ENCODE data around the gene COL13A1.

Gene COL13A1

DNA sequence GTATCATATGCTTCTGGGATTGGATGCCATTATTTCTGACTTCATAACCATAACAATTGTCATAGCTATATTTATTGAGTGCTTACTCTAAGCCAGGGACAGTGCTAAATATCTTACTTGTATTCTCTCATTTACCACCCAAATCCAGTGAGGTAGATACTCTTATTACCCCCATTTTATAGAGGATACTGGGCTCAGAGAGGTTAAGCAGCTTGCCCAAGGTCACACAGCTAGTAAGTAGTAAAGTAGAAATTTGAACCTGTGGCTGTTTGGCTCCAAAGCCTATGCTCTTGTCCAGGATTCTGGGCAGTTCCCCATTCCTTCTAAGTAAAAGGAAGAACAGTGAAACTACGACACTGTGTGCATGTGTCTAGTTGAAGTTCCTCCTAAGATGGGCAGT, 56.5 kb downstream of the COL13A1 start:
- Histone ChIP-seq H3K36me3 (ENCODE audit: insufficient read depth, low read length) (no peaks in the 10 kb centered on the region), H3K4me2 (ENCODE audit: low read length) (no peak overlapping the region), H3K9me2 (ENCODE audit: low read depth, low read length) (no peaks in the 10 kb centered on the region), H3F3A (ENCODE audit: insufficient read depth, low read length) (no peaks in the 10 kb centered on the region), H3K27me3 (ENCODE audit: insufficient read depth, low read length) (no peaks in the 10 kb centered on the region; the same call in 1 of the 2 replicates), H3K9me3 (ENCODE audit: low read length) (no peaks in the 10 kb centered on the region), H3K27ac (ENCODE audit: low read depth, low read length, poor library complexity, severe bottlenecking) (no peak overlapping the region), H3K4me1 (ENCODE audit: insufficient read depth, low read length, severe bottlenecking) (no peaks in the 10 kb centered on the region), H4K20me1 (ENCODE audit: insufficient read depth, low read length) (no peaks in the 10 kb centered on the region), H2AFZ (ENCODE audit: low read length) (no peak overlapping the region), H3K4me3 (ENCODE audit: low read depth, low read length, poor library complexity, severe bottlenecking) (no peak overlapping the region), H3K79me2 (ENCODE audit: insufficient read depth, low read length) (no peaks in the 10 kb centered on the region), H3K9ac (ENCODE audit: low read length) (no peak overlapping the region)
- TF ChIP-seq EZH2 (IDR thresholded peaks at IDR 0.05; ENCODE audit: borderline replicate concordance, low read length) = no peak
- TF ChIP-seq, protein P1, sequence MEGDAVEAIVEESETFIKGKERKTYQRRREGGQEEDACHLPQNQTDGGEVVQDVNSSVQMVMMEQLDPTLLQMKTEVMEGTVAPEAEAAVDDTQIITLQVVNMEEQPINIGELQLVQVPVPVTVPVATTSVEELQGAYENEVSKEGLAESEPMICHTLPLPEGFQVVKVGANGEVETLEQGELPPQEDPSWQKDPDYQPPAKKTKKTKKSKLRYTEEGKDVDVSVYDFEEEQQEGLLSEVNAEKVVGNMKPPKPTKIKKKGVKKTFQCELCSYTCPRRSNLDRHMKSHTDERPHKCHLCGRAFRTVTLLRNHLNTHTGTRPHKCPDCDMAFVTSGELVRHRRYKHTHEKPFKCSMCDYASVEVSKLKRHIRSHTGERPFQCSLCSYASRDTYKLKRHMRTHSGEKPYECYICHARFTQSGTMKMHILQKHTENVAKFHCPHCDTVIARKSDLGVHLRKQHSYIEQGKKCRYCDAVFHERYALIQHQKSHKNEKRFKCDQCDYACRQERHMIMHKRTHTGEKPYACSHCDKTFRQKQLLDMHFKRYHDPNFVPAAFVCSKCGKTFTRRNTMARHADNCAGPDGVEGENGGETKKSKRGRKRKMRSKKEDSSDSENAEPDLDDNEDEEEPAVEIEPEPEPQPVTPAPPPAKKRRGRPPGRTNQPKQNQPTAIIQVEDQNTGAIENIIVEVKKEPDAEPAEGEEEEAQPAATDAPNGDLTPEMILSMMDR (IDR thresholded peaks at IDR 0.05; ENCODE audit: low read length) = no peak

DNA sequence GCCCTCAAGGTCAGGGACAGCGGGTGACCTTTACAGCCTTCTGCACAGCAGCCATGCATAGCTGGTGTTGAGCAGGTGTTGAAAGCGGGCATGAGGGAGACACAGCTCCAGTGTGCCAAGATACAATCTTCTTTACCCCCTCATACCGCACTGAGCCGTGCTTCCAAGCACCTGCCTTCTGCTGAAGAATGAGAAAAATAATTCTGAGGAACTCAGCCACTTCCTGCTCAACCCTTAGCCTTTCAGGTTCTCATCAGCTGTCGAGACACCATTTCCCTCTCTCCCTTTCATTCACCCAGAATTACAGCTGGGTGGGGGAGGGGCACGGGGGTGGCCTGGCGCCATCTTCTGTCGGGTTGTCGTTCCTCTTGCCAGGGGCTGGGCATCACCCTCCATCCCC, 58.6 kb downstream of the COL13A1 start:
- no peak overlapping the region for H2AFZ ChIP-seq (ENCODE audit: low read length)
- no peaks in the 10 kb centered on the region for H3K9me3 ChIP-seq (ENCODE audit: low read length)
- no peaks in the 10 kb centered on the region for H3F3A ChIP-seq (ENCODE audit: insufficient read depth, low read length)
- no peaks in the 10 kb centered on the region for H3K79me2 ChIP-seq (ENCODE audit: insufficient read depth, low read length)
- H3K4me1 ChIP-seq (ENCODE audit: insufficient read depth, low read length, severe bottlenecking) = no peaks in the 10 kb centered on the region
- no peak overlapping the region for H3K4me2 ChIP-seq (ENCODE audit: low read length)
- no peak overlapping the region for H3K27ac ChIP-seq (ENCODE audit: low read depth, low read length, poor library complexity, severe bottlenecking)
- no peaks in the 10 kb centered on the region for H3K9me2 ChIP-seq (ENCODE audit: low read depth, low read length)
- TF ChIP-seq, protein P1 (IDR thresholded peaks at IDR 0.05; ENCODE audit: low read length) = no peak
- TF ChIP-seq EZH2 (IDR thresholded peaks at IDR 0.05; ENCODE audit: borderline replicate concordance, low read length) = no peak
- no peak overlapping the region for H3K9ac ChIP-seq (ENCODE audit: low read length)
- H3K4me3 ChIP-seq (ENCODE audit: low read depth, low read length, poor library complexity, severe bottlenecking) = no peak overlapping the region
- H3K27me3 ChIP-seq (ENCODE audit: insufficient read depth, low read length) = peaks cover 5% of the 10 kb centered on the region
- no peaks in the 10 kb centered on the region for H4K20me1 ChIP-seq (ENCODE audit: insufficient read depth, low read length)
- H3K36me3 ChIP-seq (ENCODE audit: insufficient read depth, low read length) = no peaks in the 10 kb centered on the region

DNA sequence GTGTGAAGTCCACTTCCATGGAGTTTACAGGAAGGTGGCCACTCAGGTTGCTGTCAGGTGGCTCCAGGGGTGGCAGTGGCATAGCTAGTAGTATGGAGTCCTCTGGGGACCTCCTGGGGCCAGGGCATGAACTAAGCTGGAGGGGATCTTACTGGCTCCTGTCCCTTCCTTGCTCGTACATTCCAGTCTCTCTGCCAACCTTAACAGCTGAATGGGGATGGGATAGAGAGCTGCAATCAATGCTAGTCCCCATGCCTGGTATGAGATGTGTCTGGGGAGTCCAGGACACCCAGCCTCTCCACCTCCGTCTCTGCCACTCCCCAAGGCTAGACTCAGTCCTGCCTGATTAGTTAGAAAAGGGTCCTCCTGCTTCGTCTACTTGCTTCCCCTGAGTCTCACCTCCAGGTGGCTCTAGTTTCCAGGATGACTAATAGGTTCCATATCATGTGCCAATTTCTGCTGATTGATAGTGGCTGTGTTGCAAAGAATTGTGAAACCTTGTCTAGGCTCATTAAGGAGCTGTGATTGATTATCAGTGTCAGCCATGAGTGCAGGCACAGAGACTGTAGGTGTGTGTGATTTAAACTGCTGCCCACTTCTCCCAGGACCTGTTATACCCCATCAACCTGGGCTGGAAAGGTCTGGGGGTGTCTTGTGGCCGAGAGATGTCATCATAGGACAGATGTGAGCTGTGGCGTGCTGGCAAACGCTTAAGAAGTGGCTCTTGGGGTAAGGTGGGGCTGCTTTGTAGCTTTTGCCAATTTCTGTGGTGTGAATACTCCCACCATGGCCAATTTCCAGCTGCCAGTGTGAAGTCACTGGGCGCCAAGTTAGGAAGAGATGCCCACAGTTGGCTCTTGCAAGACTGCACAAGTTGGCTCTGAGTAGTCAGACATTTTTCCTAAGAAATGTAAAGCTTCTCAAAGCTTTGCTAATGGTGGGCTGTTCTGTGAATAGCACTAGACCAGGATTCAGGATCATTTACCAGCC, 59.8 kb downstream of the COL13A1 start:
- Histone ChIP-seq H3K4me1 (ENCODE audit: insufficient read depth, low read length, severe bottlenecking) (no peaks in the 10 kb centered on the region), H3K36me3 (ENCODE audit: insufficient read depth, low read length) (no peaks in the 10 kb centered on the region), H3K9me2 (ENCODE audit: low read depth, low read length) (no peaks in the 10 kb centered on the region), H3K4me3 (ENCODE audit: low read depth, low read length, poor library complexity, severe bottlenecking) (no peak overlapping the region), H3F3A (ENCODE audit: insufficient read depth, low read length) (no peaks in the 10 kb centered on the region), H3K27me3 (ENCODE audit: insufficient read depth, low read length) (peaks cover 8% of the 10 kb centered on the region), H3K79me2 (ENCODE audit: insufficient read depth, low read length) (no peaks in the 10 kb centered on the region), H2AFZ (ENCODE audit: low read length) (no peak overlapping the region), H3K9me3 (ENCODE audit: low read length) (no peaks in the 10 kb centered on the region), H4K20me1 (ENCODE audit: insufficient read depth, low read length) (no peaks in the 10 kb centered on the region), H3K27ac (ENCODE audit: low read depth, low read length, poor library complexity, severe bottlenecking) (no peak overlapping the region), H3K4me2 (ENCODE audit: low read length) (no peak overlapping the region), H3K9ac (ENCODE audit: low read length) (no peak overlapping the region)
- TF ChIP-seq, protein P1 (IDR thresholded peaks at IDR 0.05; ENCODE audit: low read length) = no peak
- no peak for TF ChIP-seq EZH2 (IDR thresholded peaks at IDR 0.05; ENCODE audit: borderline replicate concordance, low read length)
